GM19351 (cell line): Measurements from ENCODE around the gene CCNJL.
"Not testable (repeated sequence)": the region's sequence is repeated elsewhere in the genome, so short reads cannot be mapped to it uniquely, and the experiment has no call there.

ENCODE experiments used
- ATAC-seq: cut with Tn5 transposase; IDR thresholded peaks from one replicate; pipeline ENCODE4 v1.9.1; 2021; ENCODE audit warnings: mild to moderate bottlenecking, moderate library complexity; ENCODE audit not compliant: unreplicated experiment

CCNJL gene

GRCh38 chr5:160263326-160263855, 49.0 kb downstream of the CCNJL start:
- no peak for ATAC-seq

- ATAC-seq = no peak
Observed at GRCh38 chr5:160262151-160263074, 50.0 kb downstream of the CCNJL start.

- ATAC-seq = peak; percentile 55
Observed at GRCh38 chr5:160260881-160261815, 51.2 kb downstream of the CCNJL start.

- ATAC-seq = no peak
Observed at GRCh38 chr5:160260006-160260775, 52.2 kb downstream of the CCNJL start.

GRCh38 chr5:160259341-160259740, 53.0 kb downstream of the CCNJL start:
- ATAC-seq = no peak

GRCh38 chr5:160254706-160255105, 57.7 kb downstream of the CCNJL start:
- ATAC-seq = no peak

- no peak for ATAC-seq
Observed at GRCh38 chr5:160253441-160253840, 58.9 kb downstream of the CCNJL start.

GRCh38 chr5:160252916-160253315, 59.4 kb downstream of the CCNJL start:
- no peak for ATAC-seq

GRCh38 chr5:160251406-160252155, 60.8 kb downstream of the CCNJL start:
- ATAC-seq = no peak

GRCh38 chr5:160250826-160251225, 61.5 kb downstream of the CCNJL start:
- no peak for ATAC-seq

GRCh38 chr5:160250226-160250625, 62.1 kb downstream of the CCNJL start:
- ATAC-seq = no peak

- ATAC-seq = not testable (repeated sequence)
Observed at GRCh38 chr5:160249570-160249969, 62.8 kb downstream of the CCNJL start.

- ATAC-seq = no peak
Observed at GRCh38 chr5:160245506-160246086, 66.8 kb downstream of the CCNJL start.

- no peak for ATAC-seq
Observed at GRCh38 chr5:160242145-160242544, 70.2 kb downstream of the CCNJL start.

GRCh38 chr5:160240350-160240749, 72.0 kb downstream of the CCNJL start:
- ATAC-seq = no peak

- no peak for ATAC-seq
Observed at GRCh38 chr5:160237571-160238093, 74.7 kb downstream of the CCNJL start.

GRCh38 chr5:160235731-160236130, 76.6 kb downstream of the CCNJL start:
- ATAC-seq = no peak

- peak; percentile 40 for ATAC-seq
Observed at GRCh38 chr5:160233215-160233614, 79.1 kb downstream of the CCNJL start.

GRCh38 chr5:160231783-160232342, 80.5 kb downstream of the CCNJL start:
- ATAC-seq = peak; percentile 44
